Posterior vena cava (tissue), 2 donors: Measurements from ENCODE around the gene TAS2R41. TPM values are rescaled to one million over a fixed set of nuclear protein-coding genes. Genes with fewer than 3 reads are reported as not detected.
"Not testable (repeated sequence)": the region's sequence is repeated elsewhere in the genome, so short reads cannot be mapped to it uniquely, and the experiment has no call there.

ENCODE experiments used
- DNase-seq: peaks from one replicate; pipeline ENCODE4 v3.0.0-alpha.2; 2020; ENCODE audit warnings: low spot score
- intact Hi-C, 2 donors: fragments of 100-400 bp; cut with DNase I; formaldehyde crosslinking; loops; one replicate each; pipeline versions ENCODE4 v1.14.1 to v1.14.2; 2022 to 2023
- total RNA-seq, 2 donors: library from RNA; stranded (reverse); fragmentation: NEBNext Ultra II Directional; extraction: Animal tissue kit (Norgen Biotek cat#: 25700); gene quantifications; one replicate each; pipeline ENCODE4 v1.2.1, GENCODE V29; 2021
- donor health status: DM: yes; HTN: yes; CAD: no.
- donor health status: DM: yes; HTN: yes; CAD: no.

The TAS2R41 gene
- total RNA-seq, 2 donors from 2014 or later = 0.46 to 0.81 TPM

DNA sequence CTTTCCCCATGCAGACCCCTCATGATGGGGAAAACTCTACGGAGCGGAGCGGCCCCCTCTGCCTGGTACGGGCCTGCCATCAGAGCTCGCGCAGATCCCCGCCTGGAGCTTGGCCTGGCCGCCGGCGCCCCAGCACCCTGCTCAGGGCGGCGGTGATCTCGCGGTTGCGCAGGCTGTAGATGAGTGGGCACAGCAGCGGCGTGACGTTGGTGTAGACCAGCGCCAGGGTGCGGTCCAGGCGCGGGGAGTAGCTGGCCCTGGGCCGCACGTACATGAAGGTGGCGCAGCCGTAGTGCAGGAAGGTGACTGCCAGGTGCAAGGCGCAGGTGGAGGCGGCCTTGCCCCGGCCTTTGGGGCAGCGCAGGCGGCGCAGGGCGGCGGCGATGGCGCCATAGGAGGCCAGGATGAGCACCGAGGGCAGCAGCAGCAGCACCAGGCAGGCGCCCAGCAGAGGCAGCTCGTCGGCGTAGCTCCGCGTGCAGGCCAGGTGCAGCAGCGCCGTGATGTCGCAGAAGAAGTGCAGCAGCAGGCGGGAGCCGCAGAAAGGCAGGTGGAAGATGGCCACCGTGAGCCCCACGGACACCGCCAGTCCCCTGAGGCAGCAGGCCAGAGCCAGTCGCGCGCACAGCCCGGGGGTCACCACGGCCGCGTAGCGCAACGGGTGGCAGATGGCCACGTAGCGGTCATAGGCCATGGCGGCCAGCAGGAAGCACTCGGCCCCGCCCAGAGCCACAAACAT is 33.4 kb downstream of the TAS2R41 start:
- intact Hi-C loops = no loop called here
- DNase-seq = no peak

- DNase-seq = no peak
- intact Hi-C loops = no loop called here
Measured at GRCh38 chr7:143511593-143512047, 33.9 kb downstream of the TAS2R41 start.

- no peak for DNase-seq
- intact Hi-C loops = no loop called here
Measured at GRCh38 chr7:143512488-143513340, 35.0 kb downstream of the TAS2R41 start.

GRCh38 chr7:143514487-143514886 is 36.8 kb downstream of the TAS2R41 start:
- intact Hi-C loops = no loop called here

GRCh38 chr7:143514995-143515735 is 37.5 kb downstream of the TAS2R41 start:
- no peak for DNase-seq
- intact Hi-C loops = no loop called here

More at GRCh38 chr7:143514487-143514886, 36.8 kb downstream of the TAS2R41 start:
- no peak for DNase-seq

- intact Hi-C loops = no loop called here
- DNase-seq = no peak
Measured at GRCh38 chr7:143516981-143517380, 39.3 kb downstream of the TAS2R41 start.

DNA sequence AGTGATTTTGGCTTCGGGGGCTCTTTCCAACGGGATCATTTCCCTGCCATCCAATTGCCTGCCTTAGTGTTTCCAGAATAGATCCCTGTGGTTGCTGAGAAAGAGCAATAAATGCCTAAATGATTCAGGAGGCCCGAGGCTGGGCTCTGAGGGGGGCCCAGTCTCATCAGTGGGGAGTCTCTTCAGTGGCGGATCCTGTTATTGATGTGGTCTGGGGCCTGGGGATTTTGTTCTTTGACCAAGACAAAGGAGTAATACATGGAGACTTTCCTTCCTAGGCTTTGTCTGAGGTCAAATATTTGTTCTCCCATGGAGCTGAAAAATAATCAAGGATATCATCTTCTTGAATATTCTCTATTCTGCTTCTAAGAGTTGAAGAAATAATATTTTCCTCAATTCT is 40.8 kb downstream of the TAS2R41 start:
- intact Hi-C loops = no loop called here
- no peak for DNase-seq

DNA sequence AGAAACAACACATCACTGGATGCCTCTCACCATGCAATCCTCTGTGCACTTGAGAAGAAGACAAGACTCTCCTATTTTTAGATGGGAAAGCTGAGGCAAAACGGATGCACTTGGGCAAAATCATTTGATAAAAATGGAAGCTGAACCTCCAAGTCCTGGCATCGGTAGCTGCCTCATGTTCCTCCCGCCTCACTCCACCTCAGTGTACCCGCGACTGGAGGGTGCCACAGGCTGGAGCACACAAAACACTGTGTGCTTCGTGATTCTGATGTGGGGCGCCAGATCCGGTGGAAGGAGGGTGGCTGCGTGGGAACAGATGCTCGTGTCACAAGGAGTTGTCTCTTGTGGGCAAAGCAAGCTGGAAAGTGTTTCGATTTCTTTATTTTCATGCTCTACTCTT is 41.3 kb downstream of the TAS2R41 start:
- DNase-seq = no peak
- intact Hi-C loops = no loop called here

DNA sequence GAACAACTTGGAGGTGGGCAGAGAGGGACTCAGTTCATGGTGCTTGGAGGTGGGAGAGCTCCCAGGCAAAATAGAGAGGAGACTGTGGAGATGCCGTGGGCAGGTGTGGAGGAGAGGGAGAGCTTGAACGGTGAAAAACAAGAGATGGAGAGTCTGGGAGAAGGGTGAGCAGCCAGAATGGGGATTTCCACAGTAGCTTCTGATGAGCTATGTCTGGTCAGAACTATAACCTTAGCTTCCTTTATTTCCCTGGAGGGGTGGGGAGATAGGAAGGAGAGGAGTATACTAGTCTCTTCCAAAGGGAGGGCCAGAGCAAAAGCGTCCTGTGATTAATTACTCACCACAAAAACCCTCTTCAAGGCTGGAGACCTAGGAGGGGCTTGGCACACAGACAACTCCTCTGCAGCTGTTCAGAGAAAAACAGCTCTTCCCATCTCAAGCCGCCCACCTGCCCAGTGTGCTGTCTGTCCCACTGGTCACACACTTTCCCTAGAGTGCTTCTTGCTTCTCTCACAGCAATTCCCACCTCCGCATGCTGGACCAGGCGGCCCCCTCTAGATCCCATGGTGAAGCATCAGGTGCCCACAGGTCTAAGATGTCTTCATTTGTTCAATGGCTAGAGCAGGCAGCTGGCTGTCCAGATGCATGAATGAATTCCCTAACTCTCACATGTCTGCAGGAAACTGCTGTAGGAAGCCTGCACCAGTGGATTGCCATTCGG is 41.9 kb downstream of the TAS2R41 start:
- no peak for DNase-seq
- intact Hi-C loops = no loop called here

DNA sequence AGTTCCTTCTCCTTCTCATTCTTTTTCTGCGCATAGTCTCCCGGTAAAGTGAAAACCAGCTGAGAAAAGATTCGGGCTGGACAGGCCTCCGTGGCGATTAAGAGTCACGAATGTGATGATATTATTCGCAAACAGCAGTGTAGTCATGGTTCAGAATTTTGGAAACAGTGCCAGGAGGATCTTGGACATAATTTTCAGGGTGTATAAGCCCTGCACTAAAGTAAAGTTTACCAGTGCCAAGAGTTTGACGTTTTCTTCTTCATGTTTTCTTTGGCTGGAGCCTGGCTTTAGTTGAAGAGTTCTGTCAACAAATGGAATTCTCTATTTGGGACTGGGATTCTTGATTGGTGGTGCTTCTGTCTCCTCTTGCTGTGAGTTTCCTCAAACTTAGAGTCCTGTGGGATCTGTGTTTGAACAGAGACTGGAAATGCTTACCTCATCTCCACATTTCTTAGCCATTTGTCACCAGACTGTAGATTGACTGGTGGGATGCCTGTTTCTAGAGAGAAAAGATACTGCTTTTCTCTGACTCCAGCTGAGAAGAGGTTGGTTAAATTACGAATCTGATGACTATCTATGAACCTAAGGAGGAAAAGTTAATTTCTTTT is 44.7 kb downstream of the TAS2R41 start:
- DNase-seq, intact Hi-C loops: not testable (repeated sequence)

Other genes with a start within 250 kb of the TAS2R41 start
- 10 to 100 TPM; 68.6 to 94.5 TPM for gene GSTK1, start 214.4 kb upstream of the TAS2R41 start, total RNA-seq
- gene TMEM139, start 192.9 kb upstream of the TAS2R41 start, total RNA-seq = under 1 TPM in 1 of 2 donors, not detected in 1; 0.29 TPM
- gene CASP2, start 189.5 kb upstream of the TAS2R41 start, total RNA-seq = 10 to 100 TPM; 16.1 to 19.9 TPM
- under 1 TPM in 1 of 2 donors, not detected in 1; 0.05 TPM for gene CLCN1, start 161.8 kb upstream of the TAS2R41 start, total RNA-seq
- 1 to 10 TPM; 1.1 to 1.5 TPM for gene FAM131B, start 115.2 kb upstream of the TAS2R41 start, total RNA-seq
- gene ZYX, start 96.5 kb upstream of the TAS2R41 start, total RNA-seq = 100 to 1,000 TPM; 388 to 407 TPM
- gene EPHA1, start 69.0 kb upstream of the TAS2R41 start, total RNA-seq = under 1 TPM in 1 of 2 donors, not detected in 1; 0.24 TPM
- gene TAS2R60, start 34.4 kb upstream of the TAS2R41 start, total RNA-seq = under 1 TPM; 0.42 to 0.57 TPM
- under 1 TPM in 1 of 2 donors, not detected in 1; 0.37 TPM for gene CTAGE15, start 93.9 kb downstream of the TAS2R41 start, total RNA-seq
- gene TCAF2, start 143.1 kb downstream of the TAS2R41 start, total RNA-seq = 1 to 10 TPM; 1.4 to 1.7 TPM